AG04449 (cell line): ENCODE data around the gene CHKB.

Experiments
- CTCF ChIA-PET: fragments of 350-600 bp; formaldehyde crosslinking; extraction: SDS; loops from one replicate; lab custom pipeline; 2021; ENCODE audit warnings: antibody characterized with exemption; lab: Yijun Ruan, JAX
- POLR2A ChIA-PET: fragments of 400-600, 350-600 bp; formaldehyde crosslinking; extraction: SDS; loops from one replicate; lab custom pipeline; 2020; ENCODE audit warnings: antibody characterized with exemption, inconsistent platforms; lab: Yijun Ruan, JAX
- DNase-seq: peaks from one replicate; pipeline ENCODE4 v3.0.0-alpha.2; 2010; ENCODE audit warnings: low read depth, low spot score
- H3K4me3 ChIP-seq: 2 replicates; pipeline ENCODE4 v1.5.1; 2011; ENCODE audit warnings: low read depth, mild to moderate bottlenecking, control low read depth, low read length
- TF ChIP-seq, protein P1 (sequence below): IDR thresholded peaks from one replicate; pipeline ENCODE4 v1.5.1; 2011; ENCODE audit warnings: mild to moderate bottlenecking, moderate library complexity, low read length, control low read depth, inconsistent platforms; ENCODE audit not compliant: insufficient read depth; ENCODE audit errors: missing control alignments

The CHKB gene

DNA sequence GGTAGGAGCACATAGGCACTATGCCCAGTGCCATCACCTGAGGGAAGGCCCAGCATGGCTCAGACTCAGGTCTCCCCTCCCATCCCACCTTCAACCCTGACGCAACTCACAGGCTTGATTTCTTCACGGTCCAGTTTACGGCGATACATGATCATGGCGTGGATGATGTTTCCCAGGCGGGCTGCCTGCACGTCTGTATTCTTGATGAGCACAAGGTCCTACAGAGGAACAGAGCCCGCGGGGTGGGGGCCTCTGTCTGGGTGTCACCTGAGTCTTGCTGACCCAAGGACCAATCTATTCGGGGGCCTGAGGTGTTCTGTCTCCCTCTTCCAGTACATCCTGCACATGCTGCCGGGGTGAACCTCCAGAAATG lies 8.3 kb downstream of the CHKB start:
- H3K4me3 ChIP-seq = no peak overlapping the region
- TF ChIP-seq, protein P1, sequence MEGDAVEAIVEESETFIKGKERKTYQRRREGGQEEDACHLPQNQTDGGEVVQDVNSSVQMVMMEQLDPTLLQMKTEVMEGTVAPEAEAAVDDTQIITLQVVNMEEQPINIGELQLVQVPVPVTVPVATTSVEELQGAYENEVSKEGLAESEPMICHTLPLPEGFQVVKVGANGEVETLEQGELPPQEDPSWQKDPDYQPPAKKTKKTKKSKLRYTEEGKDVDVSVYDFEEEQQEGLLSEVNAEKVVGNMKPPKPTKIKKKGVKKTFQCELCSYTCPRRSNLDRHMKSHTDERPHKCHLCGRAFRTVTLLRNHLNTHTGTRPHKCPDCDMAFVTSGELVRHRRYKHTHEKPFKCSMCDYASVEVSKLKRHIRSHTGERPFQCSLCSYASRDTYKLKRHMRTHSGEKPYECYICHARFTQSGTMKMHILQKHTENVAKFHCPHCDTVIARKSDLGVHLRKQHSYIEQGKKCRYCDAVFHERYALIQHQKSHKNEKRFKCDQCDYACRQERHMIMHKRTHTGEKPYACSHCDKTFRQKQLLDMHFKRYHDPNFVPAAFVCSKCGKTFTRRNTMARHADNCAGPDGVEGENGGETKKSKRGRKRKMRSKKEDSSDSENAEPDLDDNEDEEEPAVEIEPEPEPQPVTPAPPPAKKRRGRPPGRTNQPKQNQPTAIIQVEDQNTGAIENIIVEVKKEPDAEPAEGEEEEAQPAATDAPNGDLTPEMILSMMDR = no peak
- no peak for DNase-seq
- POLR2A ChIA-PET = no interaction called here
- CTCF ChIA-PET = interaction anchor here (2.5 to 8.8 kb wide), 3 partner anchors 10 to 118 kb away, joined by 13 to 124 read pairs (median 36); partner anchors contain the start of gene SYCE3

GRCh38 chr22:50573491-50574382 lies 8.9 kb downstream of the CHKB start:
- no peak overlapping the region for H3K4me3 ChIP-seq
- ChIA-PET CTCF (interaction anchor here (2.5 to 8.8 kb wide), 3 partner anchors 9 to 119 kb away, joined by 13 to 124 read pairs (median 36); partner anchors contain the start of gene SYCE3), POLR2A (no interaction called here)
- TF ChIP-seq, protein P1 = no peak
- no peak for DNase-seq

DNA sequence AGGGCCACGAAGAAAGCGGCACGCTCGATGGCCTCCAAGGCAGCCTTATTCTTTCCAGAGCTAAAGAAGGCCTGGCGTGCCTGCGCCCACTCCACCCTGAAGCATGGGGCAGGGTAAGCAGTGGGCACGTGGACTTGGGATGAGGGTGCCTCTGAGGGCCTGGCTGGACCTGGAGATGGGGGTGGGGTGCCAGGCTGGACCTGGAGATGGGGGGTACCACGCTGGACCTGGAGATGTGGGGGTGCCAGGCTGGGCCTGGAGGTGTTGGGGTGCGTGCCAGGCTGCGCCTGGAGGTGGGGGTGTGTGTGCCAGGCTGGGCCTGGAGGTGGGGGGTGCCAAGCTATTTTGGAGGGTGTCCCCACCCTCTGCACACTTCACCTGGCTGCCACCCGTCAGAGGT lies 9.7 kb downstream of the CHKB start:
- POLR2A ChIA-PET = no interaction called here
- no peak overlapping the region for H3K4me3 ChIP-seq
- CTCF ChIA-PET = interaction anchor here (1.0 to 8.8 kb wide), 3 partner anchors 8 to 123 kb away, joined by 3 to 124 read pairs (median 4); partner anchors contain the start of genes KLHDC7B and SYCE3
- DNase-seq = no peak
- TF ChIP-seq, protein P1 = no peak

GRCh38 chr22:50571264-50572175 lies 11.1 kb downstream of the CHKB start:
- no peak for DNase-seq
- no peak overlapping the region for H3K4me3 ChIP-seq
- ChIA-PET CTCF (interaction anchor here (1.0 to 8.8 kb wide), 3 partner anchors 7 to 125 kb away, joined by 3 to 124 read pairs (median 4); partner anchors contain the start of genes KLHDC7B and SYCE3), POLR2A (no interaction called here)
- TF ChIP-seq, protein P1 = no peak

- no peak overlapping the region for H3K4me3 ChIP-seq
- TF ChIP-seq, protein P1 = no peak
- ChIA-PET POLR2A (no interaction called here), CTCF (interaction anchor here (8.8 kb wide), 1 partner anchor 6 kb away, joined by 124 read pairs; the partner anchor contains the start of gene SYCE3)
- DNase-seq = no peak
Measured at GRCh38 chr22:50570861-50571260, 11.8 kb downstream of the CHKB start.
